GM21447 (cell line): ENCODE measurements around the gene STX3.
"Not testable (repeated sequence)": the region's sequence is repeated elsewhere in the genome, so short reads cannot be mapped to it uniquely, and the experiment has no call there.

Experiments used
- ATAC-seq: cut with Tn5 transposase; IDR thresholded peaks from one replicate; pipeline ENCODE4 v1.9.1; 2021; ENCODE audit not compliant: unreplicated experiment

STX3 gene

DNA sequence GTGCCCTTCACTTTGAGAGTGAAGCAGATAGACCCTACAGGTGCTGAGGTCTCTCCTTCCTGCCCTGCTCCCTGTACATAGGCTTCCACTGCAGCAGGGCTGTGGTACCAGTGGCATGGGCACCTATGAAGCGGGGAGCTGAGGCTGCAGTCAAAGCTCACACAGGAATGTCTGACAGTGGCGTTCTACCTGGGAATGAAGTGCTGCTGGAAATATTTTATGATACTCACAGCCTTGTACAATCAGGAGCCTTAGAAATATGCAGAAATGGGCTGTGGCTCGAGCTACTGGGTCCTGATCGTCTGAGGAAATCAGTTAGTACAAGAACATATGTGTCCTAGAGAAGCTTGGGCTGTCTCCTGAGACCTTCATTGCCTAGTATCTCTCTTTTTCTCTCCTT, 30.6 kb downstream of the STX3 start:
- ATAC-seq, result no peak

DNA sequence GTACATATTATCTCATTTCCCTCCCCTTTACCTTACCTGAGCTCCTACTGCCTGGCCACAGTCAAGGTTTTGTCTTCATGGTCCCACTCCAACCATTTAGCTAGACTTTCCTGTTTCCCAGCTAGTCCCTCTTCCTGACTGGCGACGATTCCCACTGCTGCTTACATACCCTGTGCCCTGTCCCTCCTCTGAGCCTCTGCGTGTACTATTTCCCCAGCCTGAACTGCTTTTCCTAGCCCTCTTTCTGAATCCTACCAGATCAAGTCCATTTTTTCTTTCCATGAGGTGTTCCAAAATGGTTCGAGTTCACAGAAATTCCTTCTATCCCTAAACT, 32.0 kb downstream of the STX3 start:
- ATAC-seq, result no peak

DNA sequence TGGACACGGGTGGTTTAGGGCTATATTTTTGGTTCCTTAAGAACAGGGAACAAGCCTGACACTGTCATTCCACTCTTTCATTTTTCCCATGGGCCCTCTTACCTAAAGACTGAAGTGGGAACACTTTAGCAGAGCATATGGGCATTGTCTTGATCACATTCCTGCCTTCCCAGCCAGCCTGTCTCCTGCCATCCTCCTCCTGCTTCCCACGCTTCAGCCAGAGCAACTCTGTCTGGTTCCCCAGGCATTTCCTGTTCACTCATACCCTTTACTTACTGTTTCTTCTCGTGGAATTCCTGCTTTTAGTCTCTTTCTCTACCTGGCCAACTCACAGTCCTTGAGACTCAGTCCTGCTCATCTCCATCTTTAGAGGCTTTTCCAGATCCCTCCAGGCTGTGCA, 32.6 kb downstream of the STX3 start:
- no peak for ATAC-seq

DNA sequence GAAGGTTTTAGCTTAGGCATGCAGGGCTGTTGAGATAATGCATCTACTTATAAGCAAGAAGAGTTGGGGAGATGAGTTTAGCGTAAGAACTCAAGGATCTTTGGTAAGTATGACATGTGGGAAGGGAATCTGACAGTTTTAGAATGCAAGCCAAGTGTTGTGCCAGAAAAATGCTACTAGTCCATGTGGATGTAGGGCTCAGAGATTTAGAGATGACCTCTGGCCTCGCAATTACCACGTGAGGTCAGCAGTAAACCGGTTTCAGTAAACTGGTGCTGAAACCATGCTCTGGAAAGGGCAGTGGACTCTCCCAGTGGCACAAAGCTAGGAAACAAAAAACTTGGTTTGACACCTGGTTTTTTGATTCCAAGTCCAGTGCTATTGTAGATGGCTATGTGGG, 36.5 kb downstream of the STX3 start:
- ATAC-seq, result no peak

DNA sequence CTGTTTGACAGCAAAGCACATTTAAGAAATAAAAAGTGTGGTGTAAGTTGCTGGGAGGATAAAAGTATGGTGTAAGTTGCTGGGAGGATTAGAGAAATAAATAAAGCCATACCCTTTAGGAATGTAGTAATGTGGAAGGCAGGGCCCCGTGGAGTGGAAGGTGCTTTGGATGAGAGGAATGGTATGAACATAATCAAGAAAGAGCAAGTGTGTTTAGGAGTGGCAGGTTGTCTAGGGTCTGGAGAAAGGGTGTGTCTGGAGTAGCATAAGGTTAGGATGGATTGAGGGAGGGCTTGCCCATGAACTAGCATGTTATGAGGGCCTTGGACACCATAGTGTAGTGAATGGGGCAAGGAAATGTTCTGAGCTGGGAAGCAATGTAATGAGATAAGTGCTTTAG, 37.3 kb downstream of the STX3 start:
- no peak for ATAC-seq

DNA sequence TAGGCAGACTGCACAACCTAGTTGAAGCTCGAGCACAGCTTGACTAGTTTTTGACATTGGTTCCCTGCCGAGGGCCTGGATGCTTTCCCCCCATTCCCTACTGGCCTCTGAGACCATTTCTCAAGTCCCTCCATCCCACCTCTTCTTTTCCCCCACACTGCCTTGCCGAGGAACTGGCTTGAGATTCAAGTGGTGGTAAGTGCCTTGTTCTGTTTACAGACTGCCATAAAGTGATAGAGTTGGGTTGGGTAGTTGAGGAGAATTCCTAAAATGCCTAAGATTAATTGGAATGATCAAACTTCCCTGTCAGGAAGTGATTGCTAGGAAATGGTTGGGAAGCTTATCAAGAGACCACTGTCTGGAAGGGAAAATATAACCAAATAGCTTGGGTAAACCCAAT, 39.2 kb downstream of the STX3 start:
- ATAC-seq, result no peak

DNA sequence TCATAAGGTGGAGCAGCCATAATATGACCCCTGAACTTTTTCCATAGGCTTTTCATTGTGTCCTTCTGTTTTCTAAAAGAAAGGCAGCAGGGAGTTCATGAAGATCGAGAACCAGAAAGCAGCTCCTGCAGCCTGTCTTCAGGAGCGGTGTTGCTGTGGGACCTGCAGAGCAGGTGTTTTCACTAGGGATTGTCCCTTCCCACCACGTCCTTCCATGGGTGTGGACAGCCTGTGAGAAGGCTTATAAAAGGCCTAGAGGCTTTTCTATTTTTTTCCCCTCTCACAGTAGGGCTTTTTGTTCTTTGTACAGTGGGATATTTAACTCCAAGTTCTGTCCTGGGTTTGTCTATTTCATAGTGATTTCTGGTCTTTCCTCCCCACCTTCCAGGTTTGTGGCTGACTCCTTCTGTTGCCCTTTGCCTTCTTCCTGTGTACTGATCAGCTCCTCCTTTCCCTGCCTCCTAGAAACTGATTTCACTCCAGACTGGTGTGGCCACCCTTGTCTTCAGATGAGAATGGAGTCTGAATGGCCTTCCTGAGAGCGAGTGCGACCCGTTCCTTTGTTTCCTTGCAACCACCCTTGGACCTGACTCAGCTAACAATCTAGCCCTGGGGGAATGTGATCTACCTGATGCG, 45.3 kb downstream of the STX3 start:
- ATAC-seq, result no peak

DNA sequence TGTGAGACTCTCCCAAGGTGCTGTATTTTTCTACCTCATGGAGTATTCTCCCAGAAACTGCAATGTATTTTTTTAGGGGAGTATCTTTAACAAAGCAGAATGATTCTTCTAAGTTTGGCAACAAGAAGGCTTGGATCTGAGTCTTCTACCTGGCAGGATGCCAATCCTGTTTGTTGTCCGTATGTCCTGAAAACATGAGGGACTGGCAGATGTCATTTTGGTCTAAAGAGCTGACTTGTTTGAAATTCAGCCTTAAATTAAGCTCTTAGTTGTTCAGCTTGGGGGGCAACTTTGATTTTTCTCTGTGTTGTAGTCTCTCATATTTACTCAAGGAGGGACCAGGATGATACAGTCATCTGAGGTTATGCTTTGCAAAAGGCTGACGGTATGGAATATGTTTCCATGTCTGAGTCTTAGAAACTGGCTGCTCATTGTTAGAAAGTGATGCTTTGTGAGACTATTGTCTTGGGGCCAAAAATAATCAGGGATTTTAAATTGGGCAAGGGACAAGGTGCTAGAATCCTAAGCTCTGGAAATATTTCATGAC, 46.1 kb downstream of the STX3 start:
- no peak for ATAC-seq

DNA sequence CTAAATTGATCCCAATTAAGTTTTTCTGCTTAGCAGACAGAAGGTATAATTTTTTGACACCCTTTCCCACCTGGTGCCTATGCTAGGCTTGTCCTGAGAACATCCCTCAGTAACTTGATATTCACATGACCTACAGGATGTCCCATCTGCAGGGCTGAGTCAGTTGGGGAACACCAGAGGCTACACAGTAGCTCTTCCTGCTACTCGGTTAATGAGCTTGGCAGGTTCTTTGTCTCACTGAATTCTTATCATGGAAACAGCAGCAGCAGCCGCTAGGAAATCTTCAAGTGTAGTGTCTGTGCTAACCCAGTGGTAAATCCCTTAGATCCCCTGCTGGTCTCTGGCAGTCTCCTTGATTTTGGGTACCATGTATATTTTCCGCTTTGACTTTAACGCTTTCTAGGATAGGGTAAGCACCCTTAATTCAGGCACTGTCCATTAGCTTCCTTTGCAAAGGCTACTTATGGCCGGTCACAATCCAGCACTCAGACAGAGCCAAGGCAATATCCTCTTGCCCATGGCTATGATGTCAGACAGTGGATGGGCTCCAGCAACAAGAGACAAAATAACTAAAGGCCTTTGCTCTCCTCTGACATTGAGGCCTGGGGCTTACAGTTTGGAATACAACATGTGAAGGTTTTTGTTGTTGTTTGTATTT, 46.9 kb downstream of the STX3 start:
- no peak for ATAC-seq

DNA sequence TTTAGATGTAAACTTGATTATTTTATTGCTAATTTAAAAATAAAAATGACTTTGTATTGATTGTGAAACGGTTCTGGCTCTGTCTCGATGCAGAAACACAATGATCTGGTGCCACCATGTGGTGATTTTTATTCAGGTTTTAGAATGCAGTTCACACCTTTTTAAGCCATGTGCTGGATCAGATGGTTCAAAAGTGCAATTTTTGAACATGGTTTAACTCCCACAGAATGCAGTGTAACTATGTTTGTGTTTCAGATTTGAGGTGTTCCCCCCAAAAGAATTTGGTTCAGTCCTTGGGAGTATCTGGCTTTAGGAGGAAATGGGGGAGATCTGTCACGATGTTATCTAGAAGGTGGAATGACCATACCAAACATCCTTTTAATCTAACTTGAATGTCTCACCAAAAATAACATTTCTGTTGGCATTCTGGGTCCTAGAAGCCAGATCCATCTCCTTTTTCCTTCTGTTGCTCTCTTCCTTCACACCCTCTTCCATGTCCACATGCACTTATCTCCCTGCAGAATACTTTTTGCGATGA, 47.5 kb downstream of the STX3 start:
- no peak for ATAC-seq

DNA sequence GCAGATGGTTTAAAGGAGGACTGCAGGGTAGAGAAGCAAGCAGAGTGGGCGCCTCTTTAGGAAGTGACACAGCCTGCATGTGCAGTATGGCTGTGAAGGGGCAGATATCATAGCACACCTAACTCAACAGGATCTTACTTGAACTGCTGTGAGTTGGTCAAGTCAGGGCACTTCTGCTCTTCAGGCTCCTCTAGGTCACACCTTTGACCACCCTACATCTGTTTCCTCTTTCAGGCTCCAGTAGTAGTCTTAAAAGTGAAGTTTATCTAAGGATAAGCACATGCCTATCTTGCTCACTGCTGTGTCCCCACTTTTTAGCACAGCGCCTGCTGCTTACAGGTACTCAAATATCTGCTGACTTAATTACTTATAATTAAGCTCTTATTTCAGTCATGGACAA, 48.9 kb downstream of the STX3 start:
- no peak for ATAC-seq

DNA sequence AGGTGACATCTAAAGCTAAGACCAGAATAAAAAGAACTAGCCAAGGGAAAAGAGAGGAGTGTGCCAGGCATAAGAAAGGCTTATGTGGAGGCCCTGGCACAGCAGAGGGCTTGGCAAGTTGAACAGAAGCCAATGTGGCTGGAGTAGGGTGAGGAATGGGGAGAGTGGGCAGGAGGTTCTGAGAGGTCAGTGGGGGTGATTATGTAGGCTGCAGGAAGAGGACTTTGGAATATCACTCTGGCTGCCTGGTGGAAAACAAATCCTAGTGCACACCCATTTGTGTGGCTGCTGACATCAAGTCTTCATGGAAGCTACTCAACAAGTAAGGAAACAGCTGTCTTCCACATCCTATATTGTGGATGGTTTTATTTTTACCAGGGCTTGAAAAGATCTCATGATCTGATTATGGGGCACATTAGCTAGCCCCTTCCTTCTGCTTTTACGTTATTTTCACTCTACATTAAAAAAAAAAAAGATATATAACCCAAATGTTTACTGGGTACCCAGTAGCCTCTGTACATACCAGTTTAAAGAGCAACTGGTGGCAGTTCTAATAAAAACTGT, 52.0 kb downstream of the STX3 start:
- no peak for ATAC-seq

DNA sequence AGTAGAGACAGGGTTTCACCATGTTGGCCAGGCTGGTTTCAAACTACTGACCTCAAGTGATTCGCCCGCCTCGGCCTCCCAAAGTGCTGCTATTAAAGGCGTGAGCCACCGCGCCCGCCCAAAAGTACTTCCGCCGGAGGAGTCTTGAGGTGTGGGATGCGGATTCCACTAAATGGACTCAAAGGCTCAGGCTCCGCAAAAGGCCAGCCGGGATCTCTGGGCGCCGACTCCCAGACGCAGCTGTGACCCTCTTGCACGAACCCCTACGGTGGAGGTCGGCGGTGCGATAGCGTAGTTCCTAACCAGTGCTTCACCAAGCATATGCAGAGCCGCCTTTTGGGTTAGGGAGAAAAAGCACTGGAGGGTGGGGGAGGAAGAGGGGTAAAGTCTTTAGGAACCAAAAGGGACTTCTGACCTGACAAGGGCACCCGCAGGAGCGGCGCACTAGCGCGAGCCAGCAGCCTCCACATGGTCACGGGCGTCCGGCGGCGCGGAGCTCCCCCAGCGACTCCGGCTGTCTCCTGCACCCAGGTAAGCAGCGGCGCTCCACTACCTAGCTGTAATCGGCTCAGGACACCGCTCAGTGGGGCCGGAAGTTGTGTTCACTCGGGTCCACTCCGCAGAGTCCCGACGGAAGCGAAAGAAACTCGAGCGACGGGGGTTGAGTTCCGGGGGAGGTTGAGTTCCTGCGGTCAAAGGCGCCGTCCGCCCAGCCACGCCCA, 55.2 kb downstream of the STX3 start, which contains the start of gene MRPL16:
Gene MRPL16, minus strand, starts transcription at position 590 of the 722 bp plus-strand sequence. Its CDS starts 120 bp downstream, at position 470.
- ATAC-seq, result peak; percentile 94

DNA sequence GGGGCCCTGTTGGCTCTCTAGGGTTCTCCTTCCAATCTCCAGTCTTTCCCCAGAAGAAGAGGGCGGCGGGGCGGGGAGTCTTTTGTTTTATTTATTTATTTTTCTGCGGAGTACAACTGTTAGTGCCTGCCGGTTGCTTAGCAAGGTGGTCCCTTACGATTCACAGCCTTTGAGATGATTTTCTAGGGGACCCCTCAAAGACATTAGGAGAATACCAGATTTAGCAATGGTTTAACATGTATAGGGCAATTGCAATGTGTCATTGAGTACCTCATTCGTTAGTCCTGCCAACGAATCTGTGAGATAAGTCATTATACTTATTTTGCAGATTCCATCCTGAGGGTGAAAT, 55.7 kb downstream of the STX3 start:
- ATAC-seq, result peak; percentile 2

DNA sequence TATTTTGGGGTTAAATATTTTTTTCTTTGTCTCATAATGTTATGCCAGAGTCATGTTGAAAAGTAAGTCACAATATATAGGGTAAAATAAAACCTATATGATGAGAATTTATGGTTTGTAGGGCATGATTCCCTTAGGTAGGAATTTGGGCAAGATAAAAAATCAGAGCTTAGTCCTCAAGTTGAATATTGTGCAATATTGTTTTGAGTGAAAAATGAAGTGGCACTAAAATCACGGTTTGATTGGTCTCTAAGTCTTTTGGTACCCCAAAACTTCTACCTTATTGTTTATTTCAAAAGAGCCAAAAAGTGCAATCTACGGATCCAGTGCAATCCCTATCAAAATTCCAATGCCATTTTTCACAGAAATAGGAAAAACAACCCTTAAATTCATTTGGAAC, 57.0 kb downstream of the STX3 start:
- ATAC-seq, result no peak

DNA sequence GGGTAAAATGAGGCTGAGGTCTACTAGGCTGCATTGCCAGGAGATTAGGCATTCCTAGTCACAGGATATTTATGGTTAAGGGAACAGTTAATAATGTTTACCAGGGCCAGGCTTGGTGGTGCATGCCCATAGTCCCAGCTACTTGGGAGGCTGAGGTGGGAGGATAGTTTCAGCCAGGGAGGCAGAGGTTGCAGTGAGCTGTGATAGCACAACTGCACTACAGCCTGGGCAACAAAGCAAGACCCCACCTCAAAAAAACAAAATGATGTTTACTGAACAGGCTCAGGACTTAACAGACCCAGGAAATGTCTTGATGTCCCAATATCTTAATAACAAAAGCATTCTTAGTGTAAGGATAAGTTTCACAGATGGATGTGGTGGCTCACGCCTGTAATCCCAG, 58.2 kb downstream of the STX3 start:
- no peak for ATAC-seq

DNA sequence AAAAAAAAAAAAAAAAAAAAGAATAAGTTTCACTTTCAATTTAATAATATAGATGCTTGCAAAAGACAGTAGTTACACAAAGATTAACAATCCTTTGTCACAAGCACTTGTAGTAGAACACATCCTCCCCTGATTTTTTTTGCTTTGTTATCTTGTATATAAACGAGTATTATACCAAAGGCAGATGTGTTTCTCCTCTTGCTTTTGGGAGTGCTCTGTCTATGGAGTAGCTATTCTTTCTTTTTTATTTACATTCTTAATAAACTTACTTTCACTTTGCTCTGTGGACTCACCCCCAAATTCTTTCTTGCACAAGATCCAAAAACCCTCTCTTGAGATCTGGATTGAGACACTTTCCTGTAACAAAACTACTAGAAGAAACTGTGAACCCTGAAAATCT, 58.8 kb downstream of the STX3 start:
- no peak for ATAC-seq

DNA sequence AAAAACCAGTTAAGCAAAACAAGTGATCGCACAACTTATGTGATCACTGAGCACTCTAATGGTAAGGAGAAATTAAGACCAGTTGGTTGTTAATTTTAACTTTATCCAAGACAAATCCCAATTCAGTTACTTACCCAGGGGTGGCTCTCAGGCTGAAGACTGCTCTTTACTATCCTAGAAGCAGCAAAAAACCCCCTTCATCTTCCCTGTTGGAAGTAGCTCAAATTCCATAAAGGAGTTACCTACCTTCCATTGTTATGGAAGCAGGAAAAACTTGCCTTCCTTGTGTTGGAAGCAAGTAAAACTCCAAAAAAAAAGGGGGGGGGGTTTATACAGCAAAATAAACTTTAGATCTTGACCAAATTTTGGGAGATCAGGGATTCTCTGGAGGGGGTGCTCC, 60.6 kb downstream of the STX3 start:
- no peak for ATAC-seq

DNA sequence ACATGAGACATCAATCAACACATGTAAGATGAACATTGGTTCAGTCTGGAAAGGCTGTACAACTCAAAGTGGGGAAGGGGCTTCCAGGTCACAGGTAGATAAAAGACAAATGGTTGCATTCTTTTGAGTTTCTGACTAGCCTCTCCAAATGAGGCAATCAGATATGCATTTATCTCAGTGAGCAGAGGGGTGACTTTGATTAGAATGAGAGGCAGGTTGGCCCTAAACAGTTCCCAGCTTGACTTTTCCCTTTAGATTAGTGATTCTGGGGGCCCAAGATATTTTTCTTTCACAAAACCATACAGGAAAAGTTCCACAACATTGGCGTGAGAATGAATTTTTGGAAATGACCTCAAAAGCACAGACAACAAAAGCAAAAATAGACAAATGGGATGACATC, 61.3 kb downstream of the STX3 start:
- not testable (repeated sequence) for ATAC-seq

DNA sequence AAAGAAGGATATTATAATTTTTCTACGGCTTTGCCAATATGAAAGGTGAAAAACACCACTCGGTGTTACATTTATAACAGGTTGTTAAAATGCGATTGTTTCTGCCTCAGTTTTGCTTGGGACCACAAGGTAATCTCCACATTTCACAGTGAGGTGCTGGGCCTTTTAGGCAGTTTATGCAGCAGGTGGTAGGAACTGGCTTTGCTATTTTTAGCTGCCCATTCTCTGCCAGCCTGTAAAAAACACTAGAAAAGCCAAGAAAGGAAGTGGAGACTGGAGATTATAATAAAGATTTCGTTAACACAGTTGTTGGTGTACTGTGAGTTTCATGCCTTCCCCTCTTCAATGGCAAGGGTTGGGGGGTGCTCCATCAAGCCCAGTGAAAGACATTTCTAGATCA, 63.4 kb downstream of the STX3 start:
- ATAC-seq, result no peak

DNA sequence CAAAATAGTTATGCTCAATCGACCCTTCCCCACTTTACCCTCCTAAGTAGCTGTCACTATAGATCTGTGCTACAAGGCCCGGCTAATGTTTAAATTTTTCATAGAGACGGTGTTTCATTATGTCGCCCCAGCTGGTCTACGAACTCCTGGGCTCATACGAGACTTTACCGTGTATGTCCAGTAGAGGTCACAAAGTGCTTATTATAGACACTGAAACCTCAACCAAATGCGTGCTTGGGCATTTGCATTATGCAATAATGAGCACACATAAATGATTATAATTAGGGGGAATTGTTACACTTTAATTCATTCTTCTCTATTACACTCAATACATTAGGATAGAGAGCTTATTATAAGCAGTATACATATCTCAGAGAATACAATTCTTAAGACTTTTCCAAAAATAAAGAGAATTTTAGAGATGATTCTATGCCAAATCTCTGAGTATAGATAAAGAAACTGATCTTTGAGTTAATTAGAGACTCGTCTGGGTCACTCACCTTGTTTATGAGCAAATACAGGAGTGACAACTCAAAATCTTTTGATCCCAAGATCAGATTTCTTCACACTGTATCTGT, 67.9 kb downstream of the STX3 start:
- peak; percentile 78 for ATAC-seq
